HG03575 (cell line): ENCODE results near the gene CDON.
"Not testable (repeated sequence)": the region's sequence is repeated elsewhere in the genome, so short reads cannot be mapped to it uniquely, and the experiment has no call there.

ENCODE experiments used
- ATAC-seq: cut with Tn5 transposase; IDR thresholded peaks from one replicate; pipeline ENCODE4 v1.9.1; 2021; ENCODE audit not compliant: unreplicated experiment, insufficient number of reproducible peaks, low FRiP score; ENCODE audit errors: extremely low read depth

The CDON gene

DNA sequence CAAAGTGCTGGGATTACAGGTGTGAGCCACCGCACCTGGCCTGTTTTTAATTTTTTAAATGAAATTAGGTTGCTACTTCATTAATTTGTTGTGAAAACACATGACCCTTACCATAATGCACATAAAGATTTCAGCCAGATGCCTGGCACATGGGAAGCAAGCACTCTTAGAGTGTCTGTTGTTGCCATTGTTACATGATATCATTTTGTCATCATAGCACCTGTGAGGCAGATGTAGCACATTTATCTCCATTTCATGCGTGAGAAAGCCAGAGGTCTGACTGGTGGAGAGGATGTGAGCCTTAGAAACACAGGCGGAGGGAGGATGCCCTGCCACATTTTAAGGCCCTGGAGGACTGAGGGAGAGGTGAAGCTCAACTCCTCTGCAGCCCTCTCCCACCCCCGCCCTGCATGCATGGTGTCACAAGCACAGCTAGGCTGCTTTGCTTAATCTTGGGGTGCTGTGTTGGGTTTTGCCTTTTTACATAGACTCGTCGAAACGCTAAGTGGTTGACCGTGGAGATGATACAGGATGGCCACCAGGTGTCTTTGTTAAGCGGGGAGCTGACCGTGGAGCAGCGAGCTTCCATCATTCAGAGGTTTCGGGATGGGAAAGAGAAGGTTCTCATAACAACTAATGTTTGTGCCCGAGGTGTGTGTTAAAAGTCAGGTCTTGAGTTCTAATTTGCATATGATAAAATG is 144.4 kb downstream of the CDON start:
- no peak for ATAC-seq

DNA sequence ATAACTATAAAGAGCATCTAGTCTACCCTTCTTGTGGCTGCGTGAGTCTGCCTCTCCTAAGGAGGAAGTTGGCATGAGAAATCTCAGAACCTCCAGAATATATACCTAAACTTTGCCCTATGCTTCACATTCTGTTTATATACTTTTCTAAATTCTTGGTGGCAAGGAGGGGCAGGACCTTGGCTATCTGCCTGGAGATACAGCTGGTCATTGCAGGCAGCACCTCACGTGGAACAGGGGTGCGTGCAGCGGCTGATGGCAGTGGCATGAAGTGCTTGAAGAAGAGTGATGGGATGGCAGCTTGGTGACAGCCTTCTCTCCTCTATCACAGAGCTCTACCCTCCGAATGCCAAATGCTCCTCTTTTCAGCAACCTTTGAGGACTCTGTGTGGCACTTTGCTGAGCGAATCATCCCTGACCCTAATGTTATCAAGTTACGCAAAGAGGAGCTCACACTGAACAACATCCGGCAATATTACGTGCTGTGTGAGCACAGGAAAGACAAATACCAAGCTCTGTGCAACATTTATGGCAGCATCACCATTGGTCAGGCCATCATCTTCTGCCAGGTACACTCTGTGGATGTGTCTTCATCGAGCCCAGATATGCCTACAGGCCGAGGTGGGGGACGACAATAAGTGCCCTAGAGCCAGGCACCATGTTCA is 145.9 kb downstream of the CDON start:
- no peak for ATAC-seq

- ATAC-seq = not testable (repeated sequence)
Observed at GRCh38 chr11:125914601-125915000, 148.1 kb downstream of the CDON start.

- ATAC-seq = no peak
Observed at GRCh38 chr11:125910226-125910849, 152.3 kb downstream of the CDON start.
